Measurements from ENCODE around the gene TGFBR2. TPM values are rescaled to one million over a fixed set of nuclear protein-coding genes. Genes with fewer than 3 reads are reported as not detected.

TGFBR2 gene
- total and polyA plus RNA-seq, 4 donors, result 13.9 to 61.2 (median 33.7) TPM

GRCh38 chr3:30699927-30700326 lies 93.5 kb downstream of the TGFBR2 start:
- Histone ChIP-seq H3K27me3 (ENCODE audit: control insufficient read depth in 4 of 4, insufficient read depth in 4 of 4, low read length in 3 of 4) (no peaks in the 10 kb centered on the region), H3K9me3 (ENCODE audit: control insufficient read depth in 4 of 4, low read length in 3 of 4) (peaks cover 0 to 6% (median 2%) of the 10 kb centered on the region in 4 donors), H3K4me1 (ENCODE audit: control insufficient read depth in 4 of 4, insufficient read depth in 4 of 4, low read length in 3 of 4) (peaks cover 0 to 3% (median 0%) of the 10 kb centered on the region in 4 donors), H3K4me3 (ENCODE audit: low read depth in 1 of 3, low read length in 3 of 3) (no peak overlapping the region), H3K27ac (ENCODE audit: low read depth in 1 of 2, low read length in 2 of 2) (no peak overlapping the region), H3K9ac (ENCODE audit: low read depth in 1 of 2, low read length in 2 of 2) (no peak overlapping the region), H3K36me3 (ENCODE audit: control insufficient read depth in 4 of 4, insufficient read depth in 3 of 4, low read depth in 1 of 4, low read length in 3 of 4) (peaks cover 0 to 6% (median under 1%) of the 10 kb centered on the region in 4 donors)
- 97% methylated on average over 4 of the region's 4 CpGs for WGBS
- no peak for DNase-seq (ENCODE audit: low spot score)
- TF ChIP-seq SP1 (IDR thresholded peaks at IDR 0.05) (no peak), CTCF (IDR thresholded peaks at IDR 0.05; ENCODE audit: low read depth, low read length, missing input control) (no peak), FOXA1 (IDR thresholded peaks at IDR 0.05) (no peak), REST (IDR thresholded peaks at IDR 0.05) (no peak), ZBTB33 (IDR thresholded peaks at IDR 0.05) (no peak), YY1 (IDR thresholded peaks at IDR 0.05) (no peak), HNF4G (IDR thresholded peaks at IDR 0.05) (no peak), RXRA (IDR thresholded peaks at IDR 0.05) (no peak), ATF3 (IDR thresholded peaks at IDR 0.05) (no peak), TAF1 (conservative IDR thresholded peaks at IDR 0.05) (no peak), FOXA2 (IDR thresholded peaks at IDR 0.05) (no peak), JUND (IDR thresholded peaks at IDR 0.05) (no peak), HNF4A (conservative IDR thresholded peaks at IDR 0.05) (no peak), GABPA (IDR thresholded peaks at IDR 0.05 in 1 of 2, conservative IDR thresholded peaks at IDR 0.05 in 1 of 2) (no peak), NR2F2 (IDR thresholded peaks at IDR 0.05) (no peak)

- Histone ChIP-seq H3K9ac (ENCODE audit: low read depth in 1 of 2, low read length in 2 of 2) (no peak overlapping the region), H3K27ac (ENCODE audit: low read depth in 1 of 2, low read length in 2 of 2) (no peak overlapping the region), H3K4me3 (ENCODE audit: low read depth in 1 of 3, low read length in 3 of 3) (no peak overlapping the region), H3K9me3 (ENCODE audit: control insufficient read depth in 4 of 4, low read length in 3 of 4) (peaks cover 0 to 6% (median 2%) of the 10 kb centered on the region in 4 donors), H3K27me3 (ENCODE audit: control insufficient read depth in 4 of 4, insufficient read depth in 4 of 4, low read length in 3 of 4) (no peaks in the 10 kb centered on the region), H3K4me1 (ENCODE audit: control insufficient read depth in 4 of 4, insufficient read depth in 4 of 4, low read length in 3 of 4) (no peaks in the 10 kb centered on the region), H3K36me3 (ENCODE audit: control insufficient read depth in 4 of 4, insufficient read depth in 3 of 4, low read depth in 1 of 4, low read length in 3 of 4) (peaks cover 0 to 6% (median under 1%) of the 10 kb centered on the region in 4 donors)
- 91% methylated on average over 3 of the region's 3 CpGs for WGBS
- no peak for DNase-seq (ENCODE audit: low spot score)
- TF ChIP-seq ZBTB33 (IDR thresholded peaks at IDR 0.05) (no peak), EGR1 (IDR thresholded peaks at IDR 0.05; ENCODE audit: low read depth in 2 of 2) (no peak), HNF4A (conservative IDR thresholded peaks at IDR 0.05) (no peak), JUND (IDR thresholded peaks at IDR 0.05) (no peak), NR2F2 (IDR thresholded peaks at IDR 0.05) (no peak), HNF4G (IDR thresholded peaks at IDR 0.05) (no peak), FOXA2 (IDR thresholded peaks at IDR 0.05) (no peak), SP1 (IDR thresholded peaks at IDR 0.05) (no peak), CTCF (IDR thresholded peaks at IDR 0.05; ENCODE audit: low read depth, low read length, missing input control) (no peak)
Measured at GRCh38 chr3:30700702-30701321, 94.4 kb downstream of the TGFBR2 start.
